MM.1S (cell line): ENCODE results near the gene NTN1.

Experiments used
- EZH2 ChIP-seq: fragments of 300-600 bp; sonication (generic); optimal IDR thresholded peaks from 2 replicates; pipeline ENCODE3; 2017; ENCODE audit warnings: low read depth, mild to moderate bottlenecking, antibody characterized with exemption, low read length, mixed read lengths
- EZH2phosphoT487 ChIP-seq: fragments of 300-600 bp; sonication (generic); IDR thresholded peaks from 2 replicates; pipeline ENCODE4 v1.6.1; 2018; ENCODE audit warnings: antibody characterized with exemption, low read length
- TF ChIP-seq, protein P1 (sequence below): fragments of 300-600 bp; sonication (generic); IDR thresholded peaks from 2 replicates; pipeline ENCODE4 v1.5.1; 2016; ENCODE audit warnings: antibody characterized with exemption, low read length, mixed read lengths

DNA sequence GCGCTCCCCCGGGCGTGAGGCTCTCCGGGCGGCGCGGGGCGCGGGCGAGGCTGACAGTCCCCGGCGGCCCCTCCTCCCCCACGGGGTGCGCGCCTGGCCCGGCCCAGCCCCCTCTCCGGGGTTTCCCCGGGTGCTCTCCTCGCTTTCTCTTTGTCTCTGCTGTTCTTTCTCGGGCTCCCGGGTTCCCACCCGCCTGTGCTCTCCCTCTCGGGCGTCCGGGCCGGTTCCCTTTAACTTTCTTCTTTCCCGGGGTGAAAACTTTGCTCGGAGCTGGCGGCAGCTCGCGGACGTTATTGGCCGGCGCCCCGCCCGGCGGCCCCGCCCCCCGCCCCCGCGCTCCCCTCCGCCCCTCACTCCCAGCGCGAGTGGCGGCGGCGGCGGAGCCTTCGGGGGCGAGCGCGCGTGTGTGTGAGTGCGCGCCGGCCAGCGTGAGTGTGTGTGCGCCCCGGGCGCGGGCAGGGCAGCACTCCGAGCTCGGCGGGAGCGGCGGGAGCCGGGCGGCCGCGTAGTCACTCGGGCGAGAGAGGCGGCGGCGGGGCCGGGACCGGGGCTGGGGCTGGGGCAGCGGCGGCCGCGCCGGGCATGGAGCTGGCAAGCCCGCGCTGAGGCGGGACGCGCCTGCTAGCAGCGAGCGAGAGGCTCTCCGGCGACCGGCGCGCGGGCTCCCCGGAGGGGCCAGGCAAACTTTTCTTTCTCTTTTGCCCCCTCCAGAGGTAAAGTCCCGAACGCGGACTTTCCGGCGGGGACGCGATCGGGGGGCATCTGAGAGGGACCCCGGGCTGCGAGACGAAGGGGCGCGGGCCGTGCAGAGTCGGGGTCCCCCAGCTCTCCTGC lies at the start of gene NTN1:
- TF ChIP-seq, protein P1, sequence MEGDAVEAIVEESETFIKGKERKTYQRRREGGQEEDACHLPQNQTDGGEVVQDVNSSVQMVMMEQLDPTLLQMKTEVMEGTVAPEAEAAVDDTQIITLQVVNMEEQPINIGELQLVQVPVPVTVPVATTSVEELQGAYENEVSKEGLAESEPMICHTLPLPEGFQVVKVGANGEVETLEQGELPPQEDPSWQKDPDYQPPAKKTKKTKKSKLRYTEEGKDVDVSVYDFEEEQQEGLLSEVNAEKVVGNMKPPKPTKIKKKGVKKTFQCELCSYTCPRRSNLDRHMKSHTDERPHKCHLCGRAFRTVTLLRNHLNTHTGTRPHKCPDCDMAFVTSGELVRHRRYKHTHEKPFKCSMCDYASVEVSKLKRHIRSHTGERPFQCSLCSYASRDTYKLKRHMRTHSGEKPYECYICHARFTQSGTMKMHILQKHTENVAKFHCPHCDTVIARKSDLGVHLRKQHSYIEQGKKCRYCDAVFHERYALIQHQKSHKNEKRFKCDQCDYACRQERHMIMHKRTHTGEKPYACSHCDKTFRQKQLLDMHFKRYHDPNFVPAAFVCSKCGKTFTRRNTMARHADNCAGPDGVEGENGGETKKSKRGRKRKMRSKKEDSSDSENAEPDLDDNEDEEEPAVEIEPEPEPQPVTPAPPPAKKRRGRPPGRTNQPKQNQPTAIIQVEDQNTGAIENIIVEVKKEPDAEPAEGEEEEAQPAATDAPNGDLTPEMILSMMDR = no peak
- TF ChIP-seq EZH2phosphoT487 = no peak
- TF ChIP-seq EZH2 = no peak
